Activated CD4-positive, alpha-beta T cell treated with anti-CD3 and anti-CD28 coated beads for 1 hour (primary cell): Measurements from ENCODE around the gene TSPAN31.
"Not testable (repeated sequence)": the region's sequence is repeated elsewhere in the genome, so short reads cannot be mapped to it uniquely, and the experiment has no call there.

Experiments
- DNase-seq: peaks from one replicate; pipeline ENCODE4 v3.0.0-alpha.2; 2020

The TSPAN31 gene

GRCh38 chr12:57769594-57769993 lies 24.8 kb downstream of the TSPAN31 start:
- no peak for DNase-seq

- no peak for DNase-seq
Observed at GRCh38 chr12:57770734-57771133, 25.9 kb downstream of the TSPAN31 start.

- peak; percentile 67 for DNase-seq
Observed at GRCh38 chr12:57771236-57771872, 26.5 kb downstream of the TSPAN31 start.

- peak; percentile 81 for DNase-seq
Observed at GRCh38 chr12:57771873-57772428, 27.1 kb downstream of the TSPAN31 start, which contains the start of gene METTL1. Gene METTL1 (minus strand): TSS chr12:57772105. CDS start chr12:57772083, 22 bp downstream.

GRCh38 chr12:57772429-57773322 lies 27.8 kb downstream of the TSPAN31 start, which contains the start of gene EEF1AKMT3:
Gene EEF1AKMT3 (plus strand): TSS chr12:57772614. CDS start chr12:57772725, 111 bp downstream.
- no peak for DNase-seq

- not testable (repeated sequence) for DNase-seq
Observed at GRCh38 chr12:57774634-57775033, 29.8 kb downstream of the TSPAN31 start.

- no peak for DNase-seq
Observed at GRCh38 chr12:57775044-57775443, 30.2 kb downstream of the TSPAN31 start.

- no peak for DNase-seq
Observed at GRCh38 chr12:57775563-57776246, 30.9 kb downstream of the TSPAN31 start.

GRCh38 chr12:57776247-57776587 lies 31.4 kb downstream of the TSPAN31 start:
- no peak for DNase-seq

GRCh38 chr12:57777367-57777766 lies 32.5 kb downstream of the TSPAN31 start:
- no peak for DNase-seq

- no peak for DNase-seq
Observed at GRCh38 chr12:57777911-57778310, 33.1 kb downstream of the TSPAN31 start.

GRCh38 chr12:57779736-57780135 lies 34.9 kb downstream of the TSPAN31 start:
- no peak for DNase-seq

- no peak for DNase-seq
Observed at GRCh38 chr12:57780284-57780897, 35.6 kb downstream of the TSPAN31 start.

- no peak for DNase-seq
Observed at GRCh38 chr12:57781244-57781643, 36.4 kb downstream of the TSPAN31 start.

GRCh38 chr12:57781801-57782200 lies 37.0 kb downstream of the TSPAN31 start:
- DNase-seq: no peak

GRCh38 chr12:57782243-57782607 lies 37.4 kb downstream of the TSPAN31 start:
- DNase-seq: no peak

GRCh38 chr12:57782608-57783465 lies 38.0 kb downstream of the TSPAN31 start, which contains the start of gene TSFM:
Gene TSFM (plus strand): TSS chr12:57782787. CDS start chr12:57782802, 15 bp downstream.
- DNase-seq: peak; percentile 93

GRCh38 chr12:57783466-57783801 lies 38.6 kb downstream of the TSPAN31 start:
- DNase-seq: no peak

GRCh38 chr12:57783861-57784260 lies 39.0 kb downstream of the TSPAN31 start:
- DNase-seq: no peak

GRCh38 chr12:57793920-57794319 lies 49.1 kb downstream of the TSPAN31 start:
- no peak for DNase-seq

- DNase-seq: no peak
Observed at GRCh38 chr12:57795354-57795753, 50.5 kb downstream of the TSPAN31 start.

- no peak for DNase-seq
Observed at GRCh38 chr12:57796996-57797395, 52.2 kb downstream of the TSPAN31 start.
